GM19467 (cell line): ENCODE measurements around the gene NOD2.

ENCODE experiments used
- ATAC-seq: cut with Tn5 transposase; IDR thresholded peaks from one replicate; pipeline ENCODE4 v1.9.1; 2021; ENCODE audit warnings: mild to moderate bottlenecking, moderate library complexity; ENCODE audit not compliant: unreplicated experiment

Gene NOD2

GRCh38 chr16:50741225-50741780 is 47.9 kb downstream of the NOD2 start:
- no peak for ATAC-seq

- ATAC-seq, result peak; percentile 95
These were observed 48.6 kb downstream of the NOD2 start, which contains the start of gene CYLD for GRCh38 chr16:50741781-50742575. CYLD (plus strand) TSS chr16:50742086; CDS start chr16:50749699, 7,613 bp downstream.

GRCh38 chr16:50742576-50743200 is 49.3 kb downstream of the NOD2 start:
- no peak for ATAC-seq

- no peak for ATAC-seq
These were observed 50.3 kb downstream of the NOD2 start for GRCh38 chr16:50743581-50744225.

- ATAC-seq, result no peak
These were observed 51.5 kb downstream of the NOD2 start for GRCh38 chr16:50744881-50745280.

- no peak for ATAC-seq
These were observed 52.5 kb downstream of the NOD2 start for GRCh38 chr16:50745940-50746339.

GRCh38 chr16:50747207-50747956 is 54.0 kb downstream of the NOD2 start:
- ATAC-seq, result peak; percentile 53

GRCh38 chr16:50751528-50751927 is 58.1 kb downstream of the NOD2 start:
- no peak for ATAC-seq

GRCh38 chr16:50752471-50753235 is 59.2 kb downstream of the NOD2 start:
- ATAC-seq, result no peak

- ATAC-seq, result no peak
These were observed 63.1 kb downstream of the NOD2 start for GRCh38 chr16:50756473-50756872.

- ATAC-seq, result no peak
These were observed 67.9 kb downstream of the NOD2 start for GRCh38 chr16:50761267-50761666.

GRCh38 chr16:50762241-50762640 is 68.8 kb downstream of the NOD2 start:
- ATAC-seq, result no peak

GRCh38 chr16:50763211-50763610 is 69.8 kb downstream of the NOD2 start:
- ATAC-seq, result no peak

GRCh38 chr16:50765260-50765659 is 71.9 kb downstream of the NOD2 start:
- ATAC-seq, result no peak

- no peak for ATAC-seq
These were observed 72.5 kb downstream of the NOD2 start for GRCh38 chr16:50765861-50766260.

- no peak for ATAC-seq
These were observed 73.8 kb downstream of the NOD2 start for GRCh38 chr16:50767197-50767596.

GRCh38 chr16:50771366-50771765 is 78.0 kb downstream of the NOD2 start:
- ATAC-seq, result no peak

- no peak for ATAC-seq
These were observed 81.0 kb downstream of the NOD2 start for GRCh38 chr16:50774405-50774804.

- ATAC-seq, result no peak
These were observed 81.6 kb downstream of the NOD2 start for GRCh38 chr16:50774960-50775359.

GRCh38 chr16:50776037-50776436 is 82.6 kb downstream of the NOD2 start:
- ATAC-seq, result no peak
